Fibroblast of mammary gland (primary cell): ENCODE data around the gene KEL.

ENCODE experiments used
- DNase-seq: peaks from one replicate; pipeline ENCODE4 v3.0.0-alpha.2; 2010; ENCODE audit warnings: low read depth
- H3K4me3 ChIP-seq: 2 replicates; pipeline ENCODE4 v1.5.1; 2011; ENCODE audit warnings: low read depth, mild to moderate bottlenecking, low read length, moderate library complexity; ENCODE audit not compliant: control insufficient read depth
- CTCF ChIP-seq: conservative IDR thresholded peaks from 2 replicates; pipeline ENCODE4 v1.5.1; 2011; ENCODE audit warnings: low read depth, low read length, inconsistent platforms; ENCODE audit not compliant: control insufficient read depth, insufficient read depth

KEL gene

GRCh38 chr7:142974626-142975025 lies 12.5 kb upstream of the KEL start:
- no peak for DNase-seq
- H3K4me3 ChIP-seq = no peak overlapping the region
- no peak for TF ChIP-seq CTCF

- no peak overlapping the region for H3K4me3 ChIP-seq
- DNase-seq = no peak
- no peak for TF ChIP-seq CTCF
These were observed 7.0 kb upstream of the KEL start for GRCh38 chr7:142969183-142969582.

- no peak for TF ChIP-seq CTCF
- no peak for DNase-seq
- H3K4me3 ChIP-seq = no peak overlapping the region
These were observed 6.1 kb upstream of the KEL start for GRCh38 chr7:142968229-142968628.

- DNase-seq = no peak
- no peak for TF ChIP-seq CTCF
- H3K4me3 ChIP-seq = no peak overlapping the region
These were observed 2.5 kb upstream of the KEL start for GRCh38 chr7:142964502-142965246.

GRCh38 chr7:142963993-142964392 lies 1.8 kb upstream of the KEL start:
- no peak for TF ChIP-seq CTCF
- DNase-seq = no peak
- H3K4me3 ChIP-seq = no peak overlapping the region

- TF ChIP-seq CTCF = no peak
- H3K4me3 ChIP-seq = no peak overlapping the region
- DNase-seq = no peak
These were observed 828 bp upstream of the KEL start for GRCh38 chr7:142962991-142963390.

GRCh38 chr7:142961595-142961972 lies 579 bp downstream of the KEL start:
- no peak overlapping the region for H3K4me3 ChIP-seq
- no peak for DNase-seq
- TF ChIP-seq CTCF = no peak
